MCF 10A (cell line): ENCODE measurements around the gene MMS19. TPM values are rescaled to one million over a fixed set of nuclear protein-coding genes. Genes with fewer than 3 reads are reported as not detected.

Source experiments
- BruUV-seq: library from RNA; stranded (reverse); fragments of 400-500 nt; replicated peaks from 2 replicates; lab custom pipeline; 2021; lab: Mats Ljungman, UMichigan
- CTCF ChIA-PET: fragments of 300-600 bp; sonication (Branson Sonifier 250); formaldehyde crosslinking; extraction: SDS; loops from one replicate; lab custom pipeline; 2021; ENCODE audit warnings: antibody characterized with exemption, inconsistent platforms; lab: Yijun Ruan, JAX
- POLR2A ChIA-PET: fragments of 300-600, 350-650 bp; sonication (Branson Sonifier 250); formaldehyde crosslinking; extraction: SDS; loops from one replicate; lab custom pipeline; 2020; ENCODE audit warnings: antibody characterized with exemption, inconsistent platforms; lab: Yijun Ruan, JAX
- DNase-seq: peaks from one replicate; pipeline ENCODE4 v3.0.0-alpha.2; 2018; ENCODE audit not compliant: unreplicated experiment
- H3K27ac Mint-ChIP-seq: one replicate; pipeline ENCODE4 v1.8.0; 2022; ENCODE audit warnings: mild to moderate bottlenecking, low read depth, mixed read lengths; ENCODE audit not compliant: unreplicated experiment
- H3K27me3 Mint-ChIP-seq: one replicate; pipeline ENCODE4 v1.8.0; 2022; ENCODE audit warnings: mixed read lengths; ENCODE audit not compliant: insufficient read depth, unreplicated experiment
- H3K36me3 Mint-ChIP-seq: one replicate; pipeline ENCODE4 v1.8.0; 2022; ENCODE audit warnings: mild to moderate bottlenecking, moderate library complexity, mixed read lengths; ENCODE audit not compliant: insufficient read depth, unreplicated experiment
- H3K4me1 Mint-ChIP-seq: one replicate; pipeline ENCODE4 v1.8.0; 2022; ENCODE audit warnings: mixed read lengths; ENCODE audit not compliant: insufficient read depth, unreplicated experiment
- H3K4me3 Mint-ChIP-seq: one replicate; pipeline ENCODE4 v1.8.0; 2022; ENCODE audit warnings: mild to moderate bottlenecking, moderate library complexity, mixed read lengths; ENCODE audit not compliant: unreplicated experiment
- H3K9me3 Mint-ChIP-seq: one replicate; pipeline ENCODE4 v1.8.0; 2022; ENCODE audit warnings: mixed read lengths; ENCODE audit not compliant: unreplicated experiment
- intact Hi-C: fragments of 100-400 bp; cut with micrococcal nuclease; formaldehyde crosslinking; loops from 2 replicates; pipeline ENCODE4 v1.14.1; 2022
- total RNA-seq: library from RNA; stranded (reverse); gene quantifications from 2 replicates; pipeline ENCODE4 v1.2.3, GENCODE V29; 2022
- TF ChIP-seq, protein P1 (sequence below): fragments of 200-600 bp; IDR thresholded peaks from one replicate; pipeline ENCODE4 v1.8.0; 2022; ENCODE audit warnings: antibody characterized with exemption, mild to moderate bottlenecking; ENCODE audit not compliant: unreplicated experiment

The MMS19 gene
- total RNA-seq, 1 experiment from 2014 or later, result 67.0 TPM

- CTCF ChIA-PET, result interaction anchor here (0.6 to 0.9 kb wide), 3 partner anchors 7 to 171 kb away, joined by 3 to 5 read pairs (median 4); no protein-coding TSS in a partner anchor
- no TSS peak for BruUV-seq
- TF ChIP-seq, protein P1, sequence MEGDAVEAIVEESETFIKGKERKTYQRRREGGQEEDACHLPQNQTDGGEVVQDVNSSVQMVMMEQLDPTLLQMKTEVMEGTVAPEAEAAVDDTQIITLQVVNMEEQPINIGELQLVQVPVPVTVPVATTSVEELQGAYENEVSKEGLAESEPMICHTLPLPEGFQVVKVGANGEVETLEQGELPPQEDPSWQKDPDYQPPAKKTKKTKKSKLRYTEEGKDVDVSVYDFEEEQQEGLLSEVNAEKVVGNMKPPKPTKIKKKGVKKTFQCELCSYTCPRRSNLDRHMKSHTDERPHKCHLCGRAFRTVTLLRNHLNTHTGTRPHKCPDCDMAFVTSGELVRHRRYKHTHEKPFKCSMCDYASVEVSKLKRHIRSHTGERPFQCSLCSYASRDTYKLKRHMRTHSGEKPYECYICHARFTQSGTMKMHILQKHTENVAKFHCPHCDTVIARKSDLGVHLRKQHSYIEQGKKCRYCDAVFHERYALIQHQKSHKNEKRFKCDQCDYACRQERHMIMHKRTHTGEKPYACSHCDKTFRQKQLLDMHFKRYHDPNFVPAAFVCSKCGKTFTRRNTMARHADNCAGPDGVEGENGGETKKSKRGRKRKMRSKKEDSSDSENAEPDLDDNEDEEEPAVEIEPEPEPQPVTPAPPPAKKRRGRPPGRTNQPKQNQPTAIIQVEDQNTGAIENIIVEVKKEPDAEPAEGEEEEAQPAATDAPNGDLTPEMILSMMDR, result no peak
Observed at GRCh38 chr10:97502916-97503315, 4.7 kb upstream of the MMS19 start.

DNA sequence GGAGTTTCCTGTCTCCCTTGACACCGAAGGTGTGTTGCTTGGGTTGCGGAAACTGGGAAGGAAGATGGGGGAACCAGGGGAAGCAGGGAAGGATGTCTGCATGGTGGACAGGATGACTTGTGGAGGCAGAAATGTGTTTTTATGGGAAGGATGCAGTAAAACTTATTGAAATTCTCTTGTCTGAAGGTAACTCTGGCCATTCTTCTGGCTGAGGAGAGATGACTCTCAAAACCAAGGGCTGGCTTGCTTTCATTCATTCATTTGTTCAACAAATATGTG is 2.0 kb upstream of the MMS19 start:
- Mint-ChIP-seq H3K36me3 (peaks cover 6% of the 10 kb centered on the region), H3K27me3 (no peaks in the 10 kb centered on the region), H3K27ac (no peak overlapping the region), H3K4me1 (peaks cover 15% of the 10 kb centered on the region), H3K4me3 (no peak overlapping the region), H3K9me3 (no peaks in the 10 kb centered on the region)
- intact Hi-C loops, result no loop called here
- no peak for DNase-seq
- ChIA-PET CTCF (interaction anchor here (0.6 to 4.0 kb wide), 8 partner anchors 8 to 113 kb away, joined by 3 to 35 read pairs (median 4); no protein-coding TSS in a partner anchor), POLR2A (interaction anchor here (0.9 to 2.8 kb wide), 10 partner anchors 10 to 110 kb away, joined by 3 to 35 read pairs (median 10); partner anchors contain the start of genes ANKRD2 and HOGA1)
- TF ChIP-seq, protein P1, result no peak
- BruUV-seq, result no TSS peak

More at GRCh38 chr10:97502916-97503315, 4.7 kb upstream of the MMS19 start:
- intact Hi-C loops, result no loop called here
- Mint-ChIP-seq H3K27ac (no peak overlapping the region), H3K4me3 (no peak overlapping the region), H3K27me3 (no peaks in the 10 kb centered on the region), H3K4me1 (peaks cover 13% of the 10 kb centered on the region), H3K36me3 (no peaks in the 10 kb centered on the region), H3K9me3 (no peaks in the 10 kb centered on the region)
- POLR2A ChIA-PET, result no interaction called here
- no peak for DNase-seq

GRCh38 chr10:97499561-97500296 is 1.5 kb upstream of the MMS19 start:
- Mint-ChIP-seq H3K27ac (no peak overlapping the region), H3K36me3 (peaks cover 6% of the 10 kb centered on the region), H3K27me3 (no peaks in the 10 kb centered on the region), H3K4me3 (peak overlapping the region; percentile 88), H3K9me3 (no peaks in the 10 kb centered on the region), H3K4me1 (peaks cover 20% of the 10 kb centered on the region)
- BruUV-seq, result no TSS peak
- TF ChIP-seq, protein P1, result no peak
- POLR2A ChIA-PET, result interaction anchor here (0.5 to 2.8 kb wide), 31 partner anchors 9 to 215 kb away, joined by 3 to 35 read pairs (median 5); partner anchors contain the start of genes ANKRD2, HOGA1 and RRP12
- intact Hi-C loops, result loop anchor here (1.0 to 10.0 kb wide), 3 partner anchors 31 to 55 kb away; partner anchors contain the start of genes EXOSC1 and ZDHHC16
- CTCF ChIA-PET, result interaction anchor here (0.6 to 4.0 kb wide), 7 partner anchors 34 to 113 kb away, joined by 3 to 35 read pairs (median 7); no protein-coding TSS in a partner anchor
- DNase-seq, result peak; percentile 57
